Measurements from ENCODE around the gene FBXW5. TPM values are rescaled to one million over a fixed set of nuclear protein-coding genes. Genes with fewer than 3 reads are reported as not detected.

The FBXW5 gene
- total RNA-seq, 2 experiments from 2014 or later, result 81.2 to 82.1 TPM

GRCh38 chr9:136955202-136955942 is 10.8 kb upstream of the FBXW5 start:
- CTCF ChIA-PET, result interaction anchor here (1.0 to 1.2 kb wide), 2 partner anchors 74 to 80 kb away, joined by 3 to 4 read pairs; no protein-coding TSS in a partner anchor
- POLR2A ChIA-PET, result interaction anchor here (0.7 kb wide), 1 partner anchor 39 kb away, joined by 4 read pairs; no protein-coding TSS in a partner anchor

DNA sequence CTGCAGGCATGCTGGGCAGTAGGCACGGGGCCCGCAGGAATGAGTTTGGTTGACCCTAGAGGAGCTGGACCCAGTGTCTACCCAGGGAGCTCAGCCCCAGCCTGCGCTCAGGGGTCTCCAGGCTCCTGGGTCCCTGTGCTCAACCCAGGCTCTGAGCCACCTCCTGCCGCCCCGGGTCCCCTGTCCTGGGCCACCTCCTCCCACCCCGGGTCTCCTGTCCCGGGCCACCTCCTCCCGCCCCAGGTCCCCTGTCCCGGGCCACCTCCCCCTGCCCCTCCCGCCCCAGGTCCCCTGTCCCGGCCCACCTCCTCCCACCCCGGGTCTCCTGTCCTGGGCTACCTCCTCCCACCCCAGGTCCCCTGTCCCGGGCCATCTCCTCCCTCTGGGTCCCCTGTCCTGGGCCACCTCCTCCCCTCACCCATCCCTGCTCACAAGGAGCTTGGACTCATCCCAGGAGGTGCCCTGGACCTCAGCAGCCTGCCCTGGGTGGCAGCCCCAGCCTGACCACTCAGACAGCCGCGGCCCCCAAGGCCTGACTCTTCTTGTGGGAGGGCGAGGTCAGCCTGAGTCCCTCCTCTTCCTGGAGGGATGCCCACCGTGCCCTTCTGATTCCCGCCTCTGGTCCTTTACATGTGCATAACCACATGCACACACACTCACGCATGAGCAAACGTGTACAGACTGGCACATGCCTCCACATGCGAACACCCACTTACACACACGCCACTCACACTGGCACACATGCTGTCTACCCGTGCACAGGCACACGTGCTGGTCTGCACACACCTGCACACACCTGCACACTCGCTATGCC is 9.9 kb upstream of the FBXW5 start:
- CTCF ChIA-PET, result interaction anchor here (0.9 to 1.2 kb wide), 3 partner anchors 21 to 81 kb away, joined by 3 to 4 read pairs (median 3); no protein-coding TSS in a partner anchor

GRCh38 chr9:136953771-136954269 is 9.3 kb upstream of the FBXW5 start:
- POLR2A ChIA-PET, result interaction anchor here (1.7 kb wide), 1 partner anchor 17 kb away, joined by 5 read pairs; no protein-coding TSS in a partner anchor
- CTCF ChIA-PET, result interaction anchor here (0.9 kb wide), 1 partner anchor 21 kb away, joined by 3 read pairs; no protein-coding TSS in a partner anchor

More for the DNA sequence above, 9.9 kb upstream of the FBXW5 start:
- POLR2A ChIA-PET, result interaction anchor here (1.7 kb wide), 1 partner anchor 16 kb away, joined by 5 read pairs; no protein-coding TSS in a partner anchor

DNA sequence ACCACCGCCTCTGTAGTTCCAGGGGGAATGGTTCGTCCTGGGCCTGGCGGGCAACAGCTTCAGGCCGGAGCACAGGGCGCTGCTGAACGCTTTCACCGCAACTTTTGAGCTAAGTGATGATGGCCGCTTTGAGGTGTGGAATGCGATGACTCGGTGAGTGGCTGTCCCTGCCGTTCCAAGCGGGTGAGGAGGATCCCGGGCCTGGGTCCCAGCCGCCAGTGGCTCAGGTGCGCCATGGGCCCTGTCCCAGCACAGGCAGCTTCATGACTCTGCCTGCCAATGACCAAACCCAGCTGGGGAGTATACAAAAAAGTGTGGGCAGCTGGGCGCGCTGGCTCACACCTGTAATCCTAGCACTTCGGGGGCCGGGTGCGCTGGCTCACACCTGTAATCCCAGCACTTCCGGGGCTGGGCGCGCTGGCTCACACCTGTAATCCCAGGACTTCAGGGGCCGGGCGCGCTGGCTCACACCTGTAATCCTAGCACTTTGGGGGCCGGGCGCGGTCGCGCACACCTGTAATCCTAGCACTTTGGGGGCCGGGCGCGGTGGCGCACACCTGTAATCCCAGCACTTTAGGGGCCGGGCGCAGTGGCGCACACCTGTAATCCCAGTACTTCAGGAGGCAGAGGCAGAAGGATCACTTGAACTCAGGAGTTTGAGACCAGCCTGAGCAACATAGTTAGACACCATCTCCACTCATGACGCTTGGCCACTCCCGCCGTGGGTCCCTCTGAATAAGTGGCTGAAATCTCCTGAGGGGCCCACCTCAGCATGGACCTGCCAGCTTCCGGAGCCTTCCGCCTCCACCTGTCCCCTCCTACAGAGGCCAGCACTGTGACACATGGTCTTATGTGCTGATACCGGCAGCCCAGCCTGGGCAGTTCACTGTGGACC is 8.6 kb upstream of the FBXW5 start:
- ChIA-PET CTCF (interaction anchor here (0.9 kb wide), 1 partner anchor 132 kb away, joined by 4 read pairs; no protein-coding TSS in a partner anchor), POLR2A (interaction anchor here (0.6 to 1.7 kb wide), 2 partner anchors 18 to 117 kb away, joined by 3 to 5 read pairs; partner anchors contain the start of gene SAPCD2)

DNA sequence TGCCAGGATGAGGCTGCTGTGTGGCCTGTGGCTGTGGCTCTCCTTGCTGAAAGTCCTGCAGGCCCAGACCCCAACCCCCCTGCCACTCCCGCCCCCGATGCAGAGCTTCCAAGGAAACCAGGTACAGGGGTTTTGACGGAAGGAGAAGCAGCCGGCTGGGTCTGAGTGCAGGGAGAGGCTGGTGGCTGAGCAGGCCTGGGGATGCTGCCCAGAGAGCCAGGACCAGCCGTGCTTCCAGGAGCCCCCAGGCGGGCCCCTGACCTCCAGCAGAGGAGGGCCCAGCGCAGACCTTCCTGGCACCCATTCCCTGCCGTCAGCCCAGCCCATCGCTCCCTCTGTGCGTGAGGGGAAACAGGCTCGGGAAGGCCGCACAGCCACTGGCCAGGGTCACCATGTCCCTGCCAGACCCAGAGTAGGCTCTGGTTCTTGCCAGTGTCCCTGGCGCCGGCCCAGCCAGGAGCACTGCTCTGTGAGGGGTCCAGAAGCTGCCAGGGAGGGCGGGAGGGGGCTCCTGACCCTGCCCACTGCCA is 7.8 kb upstream of the FBXW5 start:
- ChIA-PET CTCF (interaction anchor here (0.6 to 0.9 kb wide), 2 partner anchors 133 to 364 kb away, joined by 3 to 4 read pairs; no protein-coding TSS in a partner anchor), POLR2A (interaction anchor here (0.6 kb wide), 1 partner anchor 118 kb away, joined by 3 read pairs; the partner anchor contains the start of gene SAPCD2)

DNA sequence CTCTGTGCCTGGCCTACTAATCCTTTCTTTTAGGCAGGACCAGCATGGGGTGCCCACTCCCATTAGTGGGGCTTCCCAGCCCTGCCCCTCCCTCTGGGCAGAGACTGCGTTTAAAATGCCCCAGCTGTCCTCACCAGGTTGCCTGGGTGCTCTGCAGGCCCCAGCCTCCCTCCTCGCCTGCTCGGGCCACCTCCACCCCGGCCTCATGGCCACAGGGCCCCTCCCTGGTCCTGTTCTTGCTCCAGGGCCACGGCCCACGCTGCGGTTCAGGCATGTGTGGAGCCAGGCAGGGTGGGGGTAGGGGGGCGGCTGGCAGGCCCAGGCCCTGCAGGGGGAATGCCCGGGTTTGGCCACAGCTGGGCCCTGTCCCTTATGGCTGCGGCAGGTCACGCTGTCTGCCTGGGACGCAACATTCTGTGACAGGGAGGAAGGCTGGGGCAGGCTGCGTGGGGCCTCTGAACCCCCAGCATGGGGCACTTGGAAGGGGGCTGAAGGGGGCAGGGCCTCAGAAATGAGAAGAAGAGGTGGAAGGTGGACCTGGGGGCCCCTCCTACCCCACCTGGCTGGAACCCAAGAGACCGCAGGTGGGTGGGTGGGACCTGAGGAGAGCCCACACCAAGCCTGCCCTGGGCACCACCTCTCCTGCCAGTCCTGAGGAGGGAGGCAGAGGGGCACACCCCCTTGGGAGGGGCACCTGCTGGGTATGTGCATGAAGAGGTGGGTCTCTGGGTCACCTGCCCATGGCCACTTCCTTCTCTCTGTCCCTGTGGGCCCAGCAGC is 7.2 kb upstream of the FBXW5 start, which contains the start of gene LCN12:
Gene LCN12 (plus strand): TSS at position 733 of the 780 bp plus-strand sequence. CDS start 55 bp downstream, outside the sequence.
- CTCF ChIA-PET, result interaction anchor here (0.6 to 0.9 kb wide), 2 partner anchors 79 to 364 kb away, joined by 3 to 4 read pairs; no protein-coding TSS in a partner anchor
- POLR2A ChIA-PET, result no interaction called here

DNA sequence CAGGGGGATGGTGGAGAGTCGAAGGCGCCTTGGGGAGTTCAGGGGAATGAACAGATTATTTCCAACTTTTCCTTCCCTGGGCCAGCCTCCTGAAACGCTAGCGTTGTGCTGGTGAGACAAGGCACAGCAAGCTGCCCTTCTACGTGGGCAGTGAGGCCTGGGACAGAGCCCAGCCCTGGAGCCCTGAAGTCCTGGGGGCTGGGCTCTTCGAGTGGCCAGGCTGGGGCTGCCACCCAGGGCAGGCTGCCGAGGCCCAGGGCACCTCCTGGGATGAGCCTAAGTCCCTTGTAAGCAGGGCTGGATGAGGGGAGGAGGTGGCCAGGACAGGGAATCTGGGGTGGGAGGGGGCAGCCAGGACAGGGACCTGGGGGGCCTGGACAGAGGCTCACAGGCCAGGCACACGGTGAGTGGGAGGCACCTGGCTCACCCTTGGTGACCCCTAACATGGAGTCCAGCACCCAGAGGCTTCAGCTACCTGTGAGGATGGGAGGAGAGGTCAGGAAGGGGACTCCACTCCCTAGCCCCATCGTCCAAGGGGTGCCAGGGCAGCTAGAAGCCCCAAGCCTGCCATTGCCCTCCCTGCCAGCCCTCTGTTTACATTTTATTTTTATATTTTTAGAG is 6.2 kb upstream of the FBXW5 start:
- ChIA-PET CTCF (interaction anchor here (0.9 kb wide), 1 partner anchor 80 kb away, joined by 4 read pairs; no protein-coding TSS in a partner anchor), POLR2A (no interaction called here)

DNA sequence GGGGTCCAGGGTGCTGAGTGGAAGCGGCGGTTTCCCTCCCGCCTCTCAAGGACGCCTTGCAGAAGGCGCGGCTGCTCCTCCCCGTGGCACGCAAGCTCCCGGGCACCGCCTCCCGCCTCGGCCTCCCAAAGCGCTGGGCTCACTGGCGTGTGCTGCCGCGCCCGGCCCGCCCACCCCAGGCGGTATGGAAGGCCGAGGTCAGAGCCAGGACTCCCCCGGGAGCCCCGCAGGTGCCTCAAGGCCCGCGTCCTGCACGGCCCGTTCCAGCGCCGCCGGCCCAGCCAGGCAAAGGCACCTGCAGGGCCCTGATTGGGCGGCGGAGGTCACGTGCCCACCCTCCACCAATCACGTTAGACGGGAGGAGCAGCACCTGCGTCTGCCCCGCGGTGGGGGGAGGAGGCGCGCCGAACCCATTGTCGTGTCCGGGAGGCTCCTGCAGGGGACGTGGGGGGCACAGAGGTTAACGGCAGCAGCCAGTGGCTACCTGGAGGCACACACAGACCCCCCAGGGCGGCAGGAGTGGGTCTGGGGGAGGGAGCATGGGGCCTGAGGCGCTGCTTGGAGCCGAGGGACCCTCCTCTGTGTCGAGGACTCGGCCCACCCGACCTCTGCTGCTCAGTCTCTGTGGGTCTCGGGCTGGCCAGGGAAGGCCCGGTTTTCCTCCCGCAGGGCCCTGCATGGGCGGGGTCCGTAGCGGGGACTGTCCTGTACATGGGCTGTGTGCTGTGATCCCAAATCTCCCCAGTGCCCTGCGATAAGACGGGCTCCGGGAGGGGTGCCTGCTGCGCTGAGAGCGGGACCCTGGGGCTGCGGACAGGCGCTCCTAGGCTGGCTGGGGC is 5.5 kb upstream of the FBXW5 start:
- ChIA-PET CTCF (no interaction called here), POLR2A (interaction anchor here (0.6 kb wide), 1 partner anchor 1008 kb away, joined by 4 read pairs; no protein-coding TSS in a partner anchor)

DNA sequence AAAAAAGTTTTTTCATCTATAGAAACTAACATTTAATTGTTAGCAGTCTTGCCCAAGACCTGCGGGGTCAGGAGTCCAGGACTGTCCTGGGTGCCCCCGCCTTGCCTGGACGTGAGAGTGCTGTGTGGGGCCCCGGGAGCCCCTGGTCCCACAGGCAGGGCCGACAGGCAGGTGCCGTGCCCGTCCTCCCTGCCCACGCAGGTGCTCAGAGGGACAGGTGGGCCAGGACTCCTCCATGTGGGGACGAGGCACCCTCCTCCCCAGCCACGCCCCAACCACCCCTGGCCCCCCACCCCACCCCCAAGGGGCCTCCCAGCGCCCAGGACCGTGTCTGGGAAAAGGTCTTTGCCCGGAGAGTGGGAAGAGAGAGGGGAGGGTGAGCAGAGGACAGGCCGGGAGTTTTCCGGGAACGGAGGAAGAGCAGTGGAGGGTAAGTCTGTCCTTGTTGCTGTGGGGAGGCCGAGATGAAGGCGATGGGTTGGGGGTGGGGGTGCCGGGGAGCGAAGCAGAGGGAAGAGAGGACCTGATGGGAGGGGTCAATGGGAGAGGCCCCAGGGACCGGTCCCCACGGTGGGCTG is 4.8 kb upstream of the FBXW5 start:
- POLR2A ChIA-PET, result interaction anchor here (0.6 kb wide), 1 partner anchor 1007 kb away, joined by 4 read pairs; no protein-coding TSS in a partner anchor
- CTCF ChIA-PET, result interaction anchor here (2.0 to 6.4 kb wide), 2 partner anchors 80 to 86 kb away, joined by 26 to 46 read pairs; partner anchors contain the start of gene ABCA2

DNA sequence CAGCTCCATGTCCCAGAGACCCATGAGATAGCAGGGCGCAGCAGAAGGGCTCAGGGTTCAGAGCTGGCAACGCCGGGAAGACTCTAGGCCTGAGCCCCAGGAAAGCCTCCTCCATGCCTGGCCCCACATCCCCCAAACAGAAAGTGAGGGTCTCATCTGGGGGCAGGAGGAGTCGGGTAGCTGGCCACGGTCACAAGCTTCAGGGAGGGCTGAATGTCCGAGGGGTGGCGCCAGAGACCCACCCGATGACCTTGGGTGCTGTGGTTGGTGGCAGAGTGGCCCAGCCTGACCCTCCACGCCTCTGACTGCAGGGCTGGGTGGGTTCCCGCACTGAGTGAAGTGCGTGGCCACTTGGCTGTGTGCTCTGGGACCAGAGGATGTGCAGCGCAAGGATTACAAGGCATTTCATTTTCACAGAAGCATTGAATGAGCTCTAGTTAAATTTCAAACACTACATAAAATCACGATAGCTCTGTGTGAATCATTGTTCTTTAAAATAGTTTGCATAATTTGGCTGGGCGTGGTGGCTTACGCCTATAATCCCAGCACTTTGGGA is 3.5 kb upstream of the FBXW5 start:
- CTCF ChIA-PET, result interaction anchor here (0.6 to 6.4 kb wide), 19 partner anchors 10 to 180 kb away, joined by 3 to 46 read pairs (median 3); partner anchors contain the start of genes ABCA2, CLIC3, FUT7 and PAXX
- POLR2A ChIA-PET, result interaction anchor here (1.1 kb wide), 1 partner anchor 48 kb away, joined by 4 read pairs; the partner anchor contains the start of gene CLIC3

GRCh38 chr9:136947028-136947891 is 2.7 kb upstream of the FBXW5 start:
- CTCF ChIA-PET, result interaction anchor here (0.9 to 6.4 kb wide), 16 partner anchors 9 to 100 kb away, joined by 3 to 46 read pairs (median 3); partner anchors contain the start of genes ABCA2, CLIC3, FUT7 and PAXX
- POLR2A ChIA-PET, result interaction anchor here (1.1 kb wide), 1 partner anchor 49 kb away, joined by 4 read pairs; the partner anchor contains the start of gene CLIC3

GRCh38 chr9:136946228-136947027 is 1.9 kb upstream of the FBXW5 start:
- CTCF ChIA-PET, result interaction anchor here (1.1 to 6.4 kb wide), 6 partner anchors 29 to 89 kb away, joined by 4 to 46 read pairs (median 5); partner anchors contain the start of genes ABCA2 and PAXX
- POLR2A ChIA-PET, result no interaction called here

All from activated CD8-positive, alpha-beta memory T cell treated with anti-CD3 and anti-CD28 coated beads for 36 hours (primary cell).